ENCODE measurements around the gene ADNP. TPM values are rescaled to one million over a fixed set of nuclear protein-coding genes. Genes with fewer than 3 reads are reported as not detected.

ADNP gene
- total RNA-seq, 4 donors from 2014 or later: 51.4 to 67.2 (median 55.4) TPM

GRCh38 chr20:50867805-50868204 is 63.4 kb downstream of the ADNP start:
- WGBS, 2 donors (ENCODE audit: low coverage in 1 of 2): 87 to 93% methylated on average over 4 to 5 of the region's 6 CpGs
- H3K27me3 ChIP-seq: no peaks in the 10 kb centered on the region
- H3K27ac ChIP-seq: no peak overlapping the region
- TF ChIP-seq POLR2A (IDR thresholded peaks at IDR 0.05): no peak
- TF ChIP-seq, protein P1, sequence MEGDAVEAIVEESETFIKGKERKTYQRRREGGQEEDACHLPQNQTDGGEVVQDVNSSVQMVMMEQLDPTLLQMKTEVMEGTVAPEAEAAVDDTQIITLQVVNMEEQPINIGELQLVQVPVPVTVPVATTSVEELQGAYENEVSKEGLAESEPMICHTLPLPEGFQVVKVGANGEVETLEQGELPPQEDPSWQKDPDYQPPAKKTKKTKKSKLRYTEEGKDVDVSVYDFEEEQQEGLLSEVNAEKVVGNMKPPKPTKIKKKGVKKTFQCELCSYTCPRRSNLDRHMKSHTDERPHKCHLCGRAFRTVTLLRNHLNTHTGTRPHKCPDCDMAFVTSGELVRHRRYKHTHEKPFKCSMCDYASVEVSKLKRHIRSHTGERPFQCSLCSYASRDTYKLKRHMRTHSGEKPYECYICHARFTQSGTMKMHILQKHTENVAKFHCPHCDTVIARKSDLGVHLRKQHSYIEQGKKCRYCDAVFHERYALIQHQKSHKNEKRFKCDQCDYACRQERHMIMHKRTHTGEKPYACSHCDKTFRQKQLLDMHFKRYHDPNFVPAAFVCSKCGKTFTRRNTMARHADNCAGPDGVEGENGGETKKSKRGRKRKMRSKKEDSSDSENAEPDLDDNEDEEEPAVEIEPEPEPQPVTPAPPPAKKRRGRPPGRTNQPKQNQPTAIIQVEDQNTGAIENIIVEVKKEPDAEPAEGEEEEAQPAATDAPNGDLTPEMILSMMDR (IDR thresholded peaks at IDR 0.05): no peak
- TF ChIP-seq POLR2AphosphoS5 (IDR thresholded peaks at IDR 0.05): no peak
- TF ChIP-seq EP300 (IDR thresholded peaks at IDR 0.05): no peak
- H3K36me3 ChIP-seq: no peaks in the 10 kb centered on the region
- no peak overlapping the region for H3K4me3 ChIP-seq
- H3K4me1 ChIP-seq: no peaks in the 10 kb centered on the region
- no peaks in the 10 kb centered on the region for H3K9me3 ChIP-seq
- ATAC-seq: no peak

GRCh38 chr20:50866831-50867230 is 64.4 kb downstream of the ADNP start:
- no peaks in the 10 kb centered on the region for H3K9me3 ChIP-seq
- no peaks in the 10 kb centered on the region for H3K27me3 ChIP-seq
- no peak overlapping the region for H3K4me3 ChIP-seq
- H3K27ac ChIP-seq: no peak overlapping the region
- no peaks in the 10 kb centered on the region for H3K36me3 ChIP-seq
- TF ChIP-seq POLR2AphosphoS5 (IDR thresholded peaks at IDR 0.05) (no peak), EP300 (IDR thresholded peaks at IDR 0.05) (no peak), POLR2A (IDR thresholded peaks at IDR 0.05) (no peak)
- TF ChIP-seq, protein P1 (IDR thresholded peaks at IDR 0.05): no peak
- ATAC-seq: no peak
- 87 to 91% methylated on average over 2 to 8 of the region's 9 CpGs for WGBS, 2 donors (ENCODE audit: low coverage in 1 of 2)
- H3K4me1 ChIP-seq: no peaks in the 10 kb centered on the region

- no peak for ATAC-seq
- Histone ChIP-seq H3K36me3 (no peaks in the 10 kb centered on the region), H3K9me3 (no peaks in the 10 kb centered on the region), H3K4me1 (no peaks in the 10 kb centered on the region), H3K4me3 (no peak overlapping the region), H3K27me3 (no peaks in the 10 kb centered on the region), H3K27ac (no peak overlapping the region)
- WGBS, 2 donors (ENCODE audit: low coverage in 1 of 2): 87% methylated on average over 4 of the region's 12 CpGs; no CpG with 5 or more reads in 1 of the 2 donors
- TF ChIP-seq, protein P1 (IDR thresholded peaks at IDR 0.05): no peak
- no peak for TF ChIP-seq POLR2A (IDR thresholded peaks at IDR 0.05)
- no peak for TF ChIP-seq EP300 (IDR thresholded peaks at IDR 0.05)
- TF ChIP-seq POLR2AphosphoS5 (IDR thresholded peaks at IDR 0.05): no peak
Measured at GRCh38 chr20:50866036-50866685, 65.1 kb downstream of the ADNP start.

GRCh38 chr20:50865591-50865990 is 65.6 kb downstream of the ADNP start:
- no peaks in the 10 kb centered on the region for H3K9me3 ChIP-seq
- no peak for TF ChIP-seq POLR2AphosphoS5 (IDR thresholded peaks at IDR 0.05)
- no peak for TF ChIP-seq POLR2A (IDR thresholded peaks at IDR 0.05)
- no peak for TF ChIP-seq EP300 (IDR thresholded peaks at IDR 0.05)
- TF ChIP-seq, protein P1 (IDR thresholded peaks at IDR 0.05): no peak
- WGBS, 2 donors (ENCODE audit: low coverage in 1 of 2): 50% methylated on average over 1 of the region's 7 CpGs; no CpG with 5 or more reads in 1 of the 2 donors
- H3K27me3 ChIP-seq: no peaks in the 10 kb centered on the region
- no peak for ATAC-seq
- H3K36me3 ChIP-seq: no peaks in the 10 kb centered on the region
- H3K4me1 ChIP-seq: no peaks in the 10 kb centered on the region
- no peak overlapping the region for H3K4me3 ChIP-seq
- H3K27ac ChIP-seq: no peak overlapping the region

DNA sequence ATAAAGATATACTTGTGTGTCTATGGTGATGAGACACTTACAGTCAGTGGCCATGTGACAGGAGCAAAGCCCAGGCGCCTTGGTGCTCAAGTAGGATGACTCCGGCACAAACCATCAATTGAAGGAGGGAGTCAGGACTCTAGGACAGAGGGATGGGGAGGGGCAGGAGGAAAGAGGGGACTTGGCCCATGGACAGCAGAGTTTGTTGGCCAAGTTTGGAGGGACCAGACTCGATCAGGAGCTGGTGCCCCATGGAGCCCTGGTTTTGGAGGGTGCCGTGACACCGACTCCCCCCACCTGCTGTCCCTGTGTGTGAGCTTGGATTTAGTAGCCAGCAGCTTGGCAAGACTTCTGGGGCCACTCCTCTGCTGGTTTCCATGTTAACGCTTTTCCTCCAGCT is 66.1 kb downstream of the ADNP start:
- Histone ChIP-seq H3K27ac (no peak overlapping the region), H3K27me3 (no peaks in the 10 kb centered on the region), H3K4me3 (no peak overlapping the region), H3K4me1 (no peaks in the 10 kb centered on the region), H3K36me3 (no peaks in the 10 kb centered on the region), H3K9me3 (no peaks in the 10 kb centered on the region)
- WGBS, 2 donors (ENCODE audit: low coverage in 1 of 2): 85 to 100% methylated on average over 1 to 4 of the region's 6 CpGs
- no peak for ATAC-seq
- TF ChIP-seq, protein P1 (IDR thresholded peaks at IDR 0.05): no peak
- TF ChIP-seq EP300 (IDR thresholded peaks at IDR 0.05) (no peak), POLR2AphosphoS5 (IDR thresholded peaks at IDR 0.05) (no peak), POLR2A (IDR thresholded peaks at IDR 0.05) (no peak)

Data from gastroesophageal sphincter (tissue), 4 donors.